Astrocyte (in vitro differentiated cells and primary cell): Measurements from ENCODE around the gene IMPDH1.

Source experiments
- CTCF ChIP-seq: IDR thresholded peaks from 2 replicates; pipeline ENCODE4 v1.5.1; 2011; ENCODE audit warnings: low read depth, mild to moderate bottlenecking, inconsistent platforms, low read length, moderate library complexity; ENCODE audit not compliant: insufficient read depth
- EZH2 ChIP-seq: IDR thresholded peaks from 2 replicates; pipeline ENCODE4 v1.6.1; 2012; ENCODE audit warnings: mild to moderate bottlenecking, low read length, inconsistent platforms; ENCODE audit not compliant: insufficient read depth

DNA sequence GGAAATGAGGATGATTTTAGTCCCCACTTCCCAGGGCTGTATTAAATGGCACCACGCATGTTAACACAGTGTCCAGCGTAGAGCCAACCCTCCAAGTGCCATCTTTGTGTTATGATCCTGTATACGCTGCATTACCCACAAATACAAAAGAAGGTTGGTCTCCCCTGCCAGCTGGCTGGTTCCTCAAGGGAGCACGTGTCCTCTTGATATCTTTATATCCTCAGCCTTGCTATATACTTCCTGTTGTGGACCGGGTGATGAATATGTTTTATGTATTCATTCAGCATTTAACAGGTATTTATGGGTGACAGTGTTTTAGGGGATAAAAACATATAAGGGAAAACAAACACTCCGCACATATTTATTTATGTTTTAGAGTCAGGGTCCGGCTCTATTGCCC lies 25.1 kb downstream of the IMPDH1 start:
- TF ChIP-seq EZH2 (no peak), CTCF (no peak)
